Cardiac muscle cell (in vitro differentiated cells and primary cell): ENCODE results near the gene BRSK1. TPM values are rescaled to one million over a fixed set of nuclear protein-coding genes. Genes with fewer than 3 reads are reported as not detected.

Experiments
- DNase-seq, 2 donors: peaks; one replicate each; pipeline versions ENCODE4 v3.0.0 to v3.0.0-alpha.2; 2010 to 2017; ENCODE audit warnings: low read depth in 1 of 2, low spot score in 1 of 2
- H3K27ac ChIP-seq: fragments of 200-600 bp; sonication (generic); 2 replicates; pipeline ENCODE4 v1.5.1; 2016
- H3K27me3 ChIP-seq: fragments of 200-600 bp; sonication (generic); 2 replicates; pipeline ENCODE4 v1.6.0; 2016; ENCODE audit warnings: control low read depth
- H3K36me3 ChIP-seq: fragments of 200-600 bp; sonication (generic); 2 replicates; pipeline ENCODE4 v1.5.1; 2016; ENCODE audit warnings: control low read depth
- H3K4me1 ChIP-seq: fragments of 200-600 bp; sonication (generic); 2 replicates; pipeline ENCODE4 v1.8.1; 2017; ENCODE audit warnings: low read depth, mild to moderate bottlenecking, mixed run types
- H3K4me3 ChIP-seq: fragments of 200-600 bp; sonication (generic); 2 replicates; pipeline ENCODE4 v1.5.1; 2016; ENCODE audit warnings: mild to moderate bottlenecking
- H3K9me3 ChIP-seq: fragments of 200-600 bp; sonication (generic); 2 replicates; pipeline ENCODE4 v1.5.1; 2017; ENCODE audit warnings: low read depth, mild to moderate bottlenecking, control low read depth
- CTCF ChIP-seq: IDR thresholded peaks from 2 replicates; pipeline ENCODE4 v1.5.1; 2012; ENCODE audit warnings: low read depth, mild to moderate bottlenecking, low read length
- polyA plus RNA-seq: library from polyadenylated mRNA; unstranded; fragments of >200 nt; fragmentation: Nextera tagmentation; extraction: Ambion mirVana; gene quantifications from 2 replicates; pipeline ENCODE4 v1.2.1, GENCODE V29; 2016
- total RNA-seq: library from RNA; depleted of rRNA; stranded (reverse); fragments of >200 nt; gene quantifications from 2 replicates; pipeline ENCODE4 v1.2.3, GENCODE V29; 2016

The BRSK1 gene
- total and polyA plus RNA-seq, 2 experiments from 2014 or later, result 3.5 to 34.4 TPM

GRCh38 chr19:55305491-55305890 is 21.7 kb downstream of the BRSK1 start:
- H3K27me3 ChIP-seq, result no peaks in the 10 kb centered on the region
- no peak overlapping the region for H3K4me3 ChIP-seq
- no peak for TF ChIP-seq CTCF
- peak; percentile 34 to 57 for DNase-seq
- no peaks in the 10 kb centered on the region for H3K9me3 ChIP-seq
- H3K27ac ChIP-seq, result no peak overlapping the region
- H3K4me1 ChIP-seq, result no peaks in the 10 kb centered on the region
- peaks cover 37% of the 10 kb centered on the region for H3K36me3 ChIP-seq

- no peak for DNase-seq
- no peak for TF ChIP-seq CTCF
- no peak overlapping the region for H3K27ac ChIP-seq
- H3K27me3 ChIP-seq, result no peaks in the 10 kb centered on the region
- no peak overlapping the region for H3K4me3 ChIP-seq
- H3K9me3 ChIP-seq, result no peaks in the 10 kb centered on the region
- H3K36me3 ChIP-seq, result peaks cover 37% of the 10 kb centered on the region
- no peaks in the 10 kb centered on the region for H3K4me1 ChIP-seq
These were observed 22.3 kb downstream of the BRSK1 start for GRCh38 chr19:55305983-55306562.

GRCh38 chr19:55306712-55307111 is 22.9 kb downstream of the BRSK1 start:
- Histone ChIP-seq H3K4me1 (no peaks in the 10 kb centered on the region), H3K4me3 (no peak overlapping the region), H3K9me3 (no peaks in the 10 kb centered on the region), H3K36me3 (peaks cover 37% of the 10 kb centered on the region), H3K27ac (no peak overlapping the region), H3K27me3 (no peaks in the 10 kb centered on the region)
- TF ChIP-seq CTCF, result no peak
- DNase-seq, result no peak

- no peak for DNase-seq
- TF ChIP-seq CTCF, result no peak
- Histone ChIP-seq H3K27me3 (no peaks in the 10 kb centered on the region), H3K4me1 (no peaks in the 10 kb centered on the region), H3K4me3 (no peak overlapping the region), H3K9me3 (no peaks in the 10 kb centered on the region), H3K36me3 (peaks cover 31% of the 10 kb centered on the region), H3K27ac (no peak overlapping the region)
These were observed 24.5 kb downstream of the BRSK1 start for GRCh38 chr19:55308281-55308680.

- no peak for DNase-seq
- Histone ChIP-seq H3K4me1 (no peaks in the 10 kb centered on the region), H3K4me3 (no peak overlapping the region), H3K36me3 (peaks cover 22% of the 10 kb centered on the region), H3K27me3 (no peaks in the 10 kb centered on the region), H3K9me3 (no peaks in the 10 kb centered on the region), H3K27ac (no peak overlapping the region)
- no peak for TF ChIP-seq CTCF
These were observed 25.7 kb downstream of the BRSK1 start for GRCh38 chr19:55309448-55309847.
